ENCODE results near the gene DOCK3.

Gene DOCK3

GRCh38 chr3:51408021-51408420 lies 733.3 kb downstream of the DOCK3 start:
- DNase-seq (ENCODE audit: low spot score): no peak

- DNase-seq (ENCODE audit: low spot score): no peak
Measured at GRCh38 chr3:51408813-51409212, 734.1 kb downstream of the DOCK3 start.

- no peak for DNase-seq (ENCODE audit: low spot score)
Measured at GRCh38 chr3:51422211-51422610, 747.5 kb downstream of the DOCK3 start.

GRCh38 chr3:51426921-51427320 lies 752.2 kb downstream of the DOCK3 start:
- no peak for DNase-seq (ENCODE audit: low spot score)

- no peak for DNase-seq (ENCODE audit: low spot score)
Measured at GRCh38 chr3:51429138-51429537, 754.4 kb downstream of the DOCK3 start.
